PFSK-1 (cell line): ENCODE measurements around the gene ZBTB26.
A peak's percentile ranks its signal among the peaks of the same experiment; 100 is the strongest.

ENCODE experiments used
- FOXP2 ChIP-seq: optimal IDR thresholded peaks from 2 replicates; pipeline ENCODE3; 2011; ENCODE audit warnings: borderline replicate concordance, control low read depth, inconsistent platforms; ENCODE audit not compliant: insufficient read depth; ENCODE audit errors: extremely low read length, extremely low read depth
- POLR2AphosphoS5 ChIP-seq: IDR thresholded peaks from 2 replicates; pipeline ENCODE4 v1.6.1; 2012; ENCODE audit warnings: low read depth, mild to moderate bottlenecking, control low read depth, low read length, moderate library complexity
- REST ChIP-seq, 2 experiments: IDR thresholded peaks; 2 replicates each; pipeline versions ENCODE4 v1.6.1 to v1.8.0; 2011 to 2012; ENCODE audit warnings: low read depth in 2 of 2, low read length in 2 of 2, control low read depth in 1 of 2, inconsistent platforms in 1 of 2, mild to moderate bottlenecking in 1 of 2, moderate library complexity in 1 of 2; ENCODE audit not compliant: insufficient read depth in 1 of 2
- SIN3A ChIP-seq: IDR thresholded peaks from 2 replicates; pipeline ENCODE4 v1.6.1; 2012; ENCODE audit warnings: mild to moderate bottlenecking, low read length, moderate library complexity, borderline replicate concordance; ENCODE audit not compliant: insufficient read depth
- TAF1 ChIP-seq: IDR thresholded peaks from 2 replicates; pipeline ENCODE4 v1.6.1; 2012; ENCODE audit warnings: low read length, control low read depth, borderline replicate concordance; ENCODE audit not compliant: insufficient read depth

The ZBTB26 gene

DNA sequence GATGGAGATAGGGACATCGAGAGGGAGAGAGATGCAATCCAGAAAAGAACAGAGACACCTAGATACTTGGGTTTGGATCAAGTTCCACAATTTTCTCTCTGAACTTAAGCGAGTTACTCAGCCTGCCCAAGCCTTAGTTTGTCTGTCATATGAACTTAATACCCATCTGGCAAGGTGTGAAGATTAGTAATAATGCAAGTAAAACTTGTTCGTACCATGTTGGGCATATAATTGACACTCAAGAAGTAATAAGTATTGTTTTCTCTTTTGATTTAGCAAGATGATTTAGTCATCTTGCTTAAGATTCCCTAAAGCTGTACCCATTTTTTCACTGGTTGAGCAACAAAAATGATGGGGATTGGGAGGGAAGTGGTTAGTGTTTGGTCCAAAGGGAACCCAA is 17.0 kb upstream of the ZBTB26 start:
- TF ChIP-seq REST (IDR thresholded peaks at IDR 0.05; ENCODE audit: insufficient read depth in 1 of 2, low read depth in 2 of 2, low read length in 2 of 2) (no peak), FOXP2 (no peak), TAF1 (no peak), POLR2AphosphoS5 (no peak), SIN3A (no peak)

- no peak for TF ChIP-seq REST (IDR thresholded peaks at IDR 0.05; ENCODE audit: insufficient read depth in 1 of 2, low read depth in 2 of 2, low read length in 2 of 2)
- no peak for TF ChIP-seq TAF1
- no peak for TF ChIP-seq POLR2AphosphoS5
- no peak for TF ChIP-seq FOXP2
- TF ChIP-seq SIN3A, result no peak
These were observed 15.2 kb upstream of the ZBTB26 start for GRCh38 chr9:122946461-122947005.

GRCh38 chr9:122944960-122945888 is 13.9 kb upstream of the ZBTB26 start:
- no peak for TF ChIP-seq SIN3A
- TF ChIP-seq TAF1, result no peak
- no peak for TF ChIP-seq POLR2AphosphoS5
- TF ChIP-seq REST (IDR thresholded peaks at IDR 0.05; ENCODE audit: insufficient read depth in 1 of 2, low read depth in 2 of 2, low read length in 2 of 2), result no peak
- no peak for TF ChIP-seq FOXP2

GRCh38 chr9:122941582-122942234 is 10.4 kb upstream of the ZBTB26 start:
- TF ChIP-seq POLR2AphosphoS5 (no peak), REST (IDR thresholded peaks at IDR 0.05; ENCODE audit: insufficient read depth in 1 of 2, low read depth in 2 of 2, low read length in 2 of 2) (peak; percentile 53 to 85; a peak in 3 of 4 replicates), TAF1 (no peak)
